ENCODE measurements around the gene CACNA2D3.
"Not testable (repeated sequence)": the region's sequence is repeated elsewhere in the genome, so short reads cannot be mapped to it uniquely, and the experiment has no call there.

Gene CACNA2D3

DNA sequence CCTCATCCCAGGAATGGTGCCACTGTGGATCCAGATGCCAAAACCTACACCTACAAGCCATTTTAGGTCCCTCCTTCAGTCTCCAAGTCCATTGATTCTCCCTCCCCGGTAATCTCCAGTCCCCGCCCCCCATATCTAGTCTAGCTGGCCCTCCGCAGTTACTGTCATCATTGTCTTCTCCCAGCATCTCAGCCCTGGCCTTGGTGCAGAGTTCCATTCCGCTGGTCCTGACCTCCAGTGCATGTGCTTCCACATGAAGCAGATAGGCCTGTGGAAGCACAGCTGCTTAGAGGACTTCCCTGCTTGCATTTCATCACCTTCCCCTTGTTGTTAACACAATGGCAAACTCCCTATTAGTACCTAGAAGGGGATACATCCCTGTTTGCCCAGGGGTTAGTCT lies 473.7 kb downstream of the CACNA2D3 start:
- no peak for DNase-seq

DNA sequence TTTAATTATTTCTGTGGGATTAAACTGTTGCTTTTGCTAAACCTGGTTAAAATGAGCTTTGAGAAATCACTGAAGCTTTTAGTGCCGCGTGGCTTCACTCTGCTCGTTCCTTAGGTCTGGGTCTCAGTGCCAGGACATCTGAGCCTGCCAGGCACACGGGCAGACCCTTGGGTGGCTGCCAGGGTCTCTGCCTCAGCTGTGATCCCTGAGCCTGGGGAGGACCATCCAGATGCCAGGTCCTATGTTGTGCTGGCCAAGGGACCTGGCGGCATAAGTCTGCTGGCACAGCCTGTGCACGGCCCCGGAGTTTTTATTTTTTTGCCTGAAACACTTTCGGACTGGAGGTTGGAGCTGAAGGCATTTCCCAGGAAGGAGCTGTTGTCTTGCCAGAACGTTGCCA lies 477.4 kb downstream of the CACNA2D3 start:
- no peak for DNase-seq

DNA sequence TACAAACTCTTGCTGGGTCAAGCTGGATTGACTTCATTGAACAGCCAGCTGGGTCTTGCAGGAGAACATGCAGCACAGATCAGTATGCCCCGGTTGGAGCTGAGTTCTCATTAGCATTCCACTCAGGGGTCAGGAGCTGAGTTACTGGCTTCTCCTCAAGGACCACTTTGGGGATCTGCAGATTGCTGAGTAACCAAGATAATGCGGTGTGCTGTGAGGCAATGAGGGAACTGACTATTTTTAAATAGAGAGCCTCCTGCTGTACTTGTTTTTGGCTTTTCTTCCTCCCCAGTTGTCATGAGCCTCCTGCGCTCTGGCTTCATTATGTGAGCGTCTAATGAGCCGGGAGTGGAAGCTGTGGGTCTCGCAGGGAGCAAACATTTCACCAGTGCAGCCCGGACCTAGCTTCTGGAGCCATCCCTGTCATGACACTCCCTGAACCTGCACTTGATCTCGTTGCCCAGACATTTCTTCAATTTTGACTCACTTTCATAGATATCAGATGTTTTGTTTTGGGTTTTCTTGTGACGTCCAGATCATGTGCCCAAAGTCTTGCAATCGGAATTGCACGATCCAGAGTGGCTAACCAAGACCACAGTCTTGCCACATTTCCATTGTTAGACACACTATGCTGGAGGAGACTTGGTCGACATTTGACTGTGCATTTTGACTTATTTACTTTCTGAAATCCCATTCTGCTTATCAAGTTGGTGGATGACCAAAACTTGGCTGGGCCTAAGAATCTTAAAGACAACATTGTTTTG lies 478.3 kb downstream of the CACNA2D3 start:
- DNase-seq, result no peak

DNA sequence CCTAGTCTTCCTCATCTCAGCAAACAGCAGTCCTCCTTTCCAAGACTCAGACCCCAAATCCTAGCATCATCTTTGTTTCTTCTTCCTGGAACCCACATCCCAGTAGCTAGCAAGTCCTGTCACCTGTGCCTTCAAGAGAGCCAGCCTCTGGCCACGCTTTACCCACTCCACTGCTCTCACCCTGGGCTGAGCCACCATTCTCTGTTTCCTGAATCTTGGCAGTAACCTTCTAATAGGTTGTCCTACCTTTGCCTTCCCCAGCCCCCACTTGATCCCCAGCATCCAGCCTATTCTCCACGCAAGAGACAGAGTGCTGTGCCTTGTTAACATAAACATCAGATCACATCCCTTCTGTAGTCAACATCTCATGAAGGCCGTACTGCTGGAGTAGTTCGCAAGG lies 482.1 kb downstream of the CACNA2D3 start:
- DNase-seq, result no peak

DNA sequence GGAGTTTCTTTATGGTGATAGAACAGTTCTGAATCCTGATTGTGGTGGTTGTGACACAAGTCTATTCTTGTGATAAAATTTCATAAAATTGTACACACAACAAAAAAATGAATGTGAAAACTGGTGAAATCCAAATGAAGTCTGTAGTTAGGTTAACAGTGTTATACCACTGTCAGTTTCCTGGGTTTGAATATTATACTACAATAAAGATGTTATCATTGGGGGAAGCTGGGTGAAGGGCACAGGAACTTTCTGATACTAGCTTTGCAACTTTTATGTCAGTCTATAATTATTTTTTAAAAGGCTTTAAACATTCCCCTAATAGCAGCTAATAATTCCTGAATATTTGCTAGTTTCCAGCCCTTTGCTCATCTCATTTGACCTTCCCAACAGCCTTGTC lies 485.7 kb downstream of the CACNA2D3 start:
- no peak for DNase-seq

DNA sequence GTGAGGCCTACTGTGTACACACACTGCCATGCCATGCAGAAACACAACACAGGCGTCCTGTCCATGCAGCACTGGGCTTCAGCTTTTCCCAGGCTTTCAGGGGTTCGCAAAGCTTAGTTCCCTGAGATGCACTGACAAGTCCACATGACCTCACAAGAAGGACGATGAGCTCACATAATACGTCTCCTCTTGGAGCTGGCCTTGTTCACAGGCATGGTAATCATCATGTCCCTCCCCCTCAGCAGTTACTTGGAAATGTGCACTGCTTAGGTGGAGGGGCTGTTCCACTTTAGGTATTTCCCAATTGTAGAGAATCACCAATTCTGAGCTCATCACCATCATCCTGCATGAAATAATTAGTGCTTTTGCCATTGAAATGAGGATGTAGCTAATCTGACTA lies 496.7 kb downstream of the CACNA2D3 start:
- DNase-seq, result no peak

DNA sequence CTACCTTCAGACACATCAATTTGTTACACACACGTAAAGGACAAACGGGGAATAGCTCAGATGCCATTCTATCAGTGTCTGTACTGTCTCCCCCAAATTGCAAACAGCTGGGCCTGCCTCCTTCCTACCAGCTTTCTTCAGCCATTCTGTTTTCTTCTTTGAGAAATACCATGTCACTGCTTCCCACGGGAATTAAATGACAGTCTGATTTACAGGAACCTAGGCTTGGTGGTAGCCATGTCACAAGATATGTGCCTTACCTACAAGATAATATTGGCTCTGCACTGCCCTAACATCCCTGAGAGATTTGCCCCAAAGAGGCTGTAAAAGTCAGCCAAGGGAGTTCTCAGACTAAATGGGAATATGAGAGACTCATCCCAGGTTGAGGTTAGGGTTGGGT lies 497.2 kb downstream of the CACNA2D3 start:
- DNase-seq, result no peak

DNA sequence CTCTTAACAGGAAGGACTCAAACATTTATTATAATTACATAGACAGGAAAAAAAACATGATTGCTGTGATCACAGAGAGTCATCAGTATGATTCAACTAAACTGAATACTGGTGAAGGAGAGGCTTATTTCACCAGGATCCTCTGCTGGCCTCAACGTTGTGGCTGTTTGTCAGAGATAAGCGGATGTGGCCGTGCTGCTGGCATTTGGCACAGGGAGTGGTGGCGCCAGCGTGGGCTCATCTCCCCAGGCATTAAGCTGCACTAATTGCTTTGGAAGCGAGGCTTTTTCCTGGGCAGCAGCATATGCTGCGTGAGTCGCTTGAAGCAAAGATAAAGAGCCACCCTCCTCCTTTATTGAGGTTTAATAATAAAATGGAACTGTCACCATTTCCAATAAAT lies 498.8 kb downstream of the CACNA2D3 start:
- no peak for DNase-seq

DNA sequence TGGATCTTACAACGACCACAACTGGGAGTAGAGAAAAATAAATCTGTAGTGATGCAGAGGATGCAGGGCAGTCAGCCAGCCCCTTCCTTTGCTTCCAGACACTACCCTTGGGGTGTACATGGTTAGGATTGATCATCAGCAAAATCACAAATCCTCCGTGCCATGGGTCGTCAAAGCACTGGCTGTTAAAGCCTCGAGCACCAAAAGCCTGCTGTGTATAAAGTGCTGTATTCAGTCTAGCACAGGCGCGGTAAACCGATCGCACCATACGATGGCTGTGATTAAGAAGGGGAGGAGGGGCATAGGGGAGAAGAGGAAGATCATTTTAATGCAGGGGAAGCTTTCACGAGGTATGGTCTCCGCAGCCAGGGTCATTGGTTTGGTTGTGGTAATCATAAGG lies 500.3 kb downstream of the CACNA2D3 start:
- DNase-seq, result no peak

DNA sequence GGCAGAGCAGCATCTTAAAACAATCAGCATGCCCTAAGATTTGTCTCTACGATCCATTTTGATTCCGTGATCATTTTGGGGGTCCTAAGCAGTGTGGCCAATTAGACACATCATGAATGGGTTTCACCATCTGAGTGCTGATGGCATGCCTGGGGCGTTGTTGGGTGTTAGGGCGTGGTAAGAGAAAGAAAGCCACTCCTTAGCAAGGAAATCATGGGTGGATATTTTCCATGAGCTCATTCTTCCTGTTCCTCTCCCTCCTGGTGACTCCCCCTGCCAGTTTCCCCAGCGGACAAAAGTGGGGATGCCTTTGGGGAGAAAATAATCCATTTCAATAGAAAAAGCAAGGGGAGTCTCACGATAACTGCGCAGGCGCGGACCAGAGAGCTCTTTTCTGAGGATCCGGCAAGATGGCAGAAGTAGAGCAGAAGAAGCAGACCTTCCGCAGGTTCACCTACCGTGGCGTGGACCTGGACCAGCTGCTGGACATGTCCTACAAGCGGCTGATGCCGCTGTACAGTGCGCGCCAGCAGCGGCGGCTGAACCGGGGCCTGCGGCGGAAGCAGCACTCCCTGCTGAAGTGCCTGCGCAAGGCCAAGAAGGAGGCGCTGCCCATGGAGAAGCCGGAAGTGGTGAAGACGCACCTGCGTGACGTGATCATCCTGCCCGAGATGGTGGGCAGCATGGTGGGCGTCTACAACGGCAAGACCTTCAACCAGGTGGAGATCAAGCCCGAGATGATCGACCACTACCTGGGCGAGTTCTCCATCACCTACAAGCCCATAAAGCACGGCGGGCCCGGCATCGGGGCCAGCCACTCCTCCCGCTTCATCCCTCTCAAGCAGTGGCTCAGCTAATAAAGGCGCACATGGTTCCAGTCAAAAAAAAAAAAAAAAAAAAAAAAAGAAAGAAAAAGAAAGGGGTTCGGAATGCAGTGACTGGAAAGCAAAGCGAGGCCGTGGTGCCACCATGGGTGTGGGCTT lies 503.7 kb downstream of the CACNA2D3 start:
- no peak for DNase-seq

DNA sequence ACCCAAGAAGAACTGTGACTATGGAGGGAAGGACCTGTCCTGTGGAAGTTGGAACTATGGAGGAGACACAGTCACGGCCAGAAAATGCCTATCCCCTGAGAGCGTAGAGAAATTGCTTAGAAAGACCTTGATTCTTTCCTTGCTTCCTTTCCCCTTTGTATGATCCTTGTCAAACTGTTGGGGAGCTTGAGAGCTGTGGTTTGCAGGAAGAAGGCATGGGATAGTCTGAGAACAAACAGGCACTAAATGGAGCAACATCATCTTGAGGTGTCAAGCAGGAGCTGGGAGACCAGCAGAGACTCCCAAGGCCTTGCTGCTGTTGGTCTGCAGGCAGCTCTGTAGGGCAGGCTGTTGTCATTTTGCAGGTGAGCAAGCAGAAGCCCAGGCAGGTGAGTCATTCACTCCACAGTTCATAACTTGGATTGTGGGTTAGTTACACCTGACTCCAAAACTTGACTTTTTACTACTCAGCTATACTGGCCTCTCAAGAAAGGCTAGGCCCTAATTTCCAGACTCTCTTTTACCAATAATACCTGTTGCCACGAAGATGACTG lies 506.6 kb downstream of the CACNA2D3 start:
- DNase-seq, result no peak

DNA sequence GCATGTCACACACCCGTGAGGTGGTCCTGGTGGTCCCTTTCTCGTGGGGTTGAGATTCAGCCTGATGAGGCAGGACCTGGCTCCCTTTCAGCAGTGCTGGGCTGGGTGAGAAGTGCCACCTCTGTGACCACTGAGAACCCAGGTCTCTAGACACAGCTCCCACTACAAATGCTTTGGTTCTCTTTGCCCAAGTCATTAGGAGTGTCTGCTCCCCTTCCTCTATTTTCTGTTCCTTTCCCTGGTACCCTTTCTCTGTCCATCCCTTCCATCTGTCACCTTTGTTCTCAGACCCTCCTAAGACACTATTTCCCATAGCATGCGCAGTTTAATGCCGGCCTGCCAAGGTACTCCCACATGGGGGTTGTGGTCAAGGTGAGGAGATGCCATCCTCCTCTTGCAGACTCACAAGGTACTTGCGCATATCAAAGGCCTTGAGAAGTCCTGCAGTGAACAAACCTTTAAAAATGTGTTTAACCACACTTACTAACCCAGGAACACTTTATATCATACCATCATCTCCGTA lies 507.8 kb downstream of the CACNA2D3 start:
- DNase-seq, result no peak

DNA sequence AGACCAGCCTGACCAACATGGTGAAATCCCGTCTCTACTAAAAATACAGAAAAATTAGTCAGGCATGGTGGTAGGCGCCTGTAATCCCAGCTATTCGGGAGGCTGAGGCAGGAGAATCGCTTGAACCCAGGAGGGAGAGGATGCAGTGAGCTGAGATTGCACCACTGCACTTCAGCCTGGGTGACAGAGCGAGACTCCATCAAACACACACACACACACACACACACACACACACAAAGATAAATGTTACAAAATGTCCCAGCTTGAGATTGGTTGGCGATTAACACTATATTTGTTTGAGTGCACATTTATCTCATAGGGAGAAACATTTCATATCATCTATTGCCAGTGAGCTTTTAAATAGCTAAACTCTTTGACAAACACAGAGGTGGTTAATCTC lies 508.6 kb downstream of the CACNA2D3 start:
- not testable (repeated sequence) for DNase-seq

DNA sequence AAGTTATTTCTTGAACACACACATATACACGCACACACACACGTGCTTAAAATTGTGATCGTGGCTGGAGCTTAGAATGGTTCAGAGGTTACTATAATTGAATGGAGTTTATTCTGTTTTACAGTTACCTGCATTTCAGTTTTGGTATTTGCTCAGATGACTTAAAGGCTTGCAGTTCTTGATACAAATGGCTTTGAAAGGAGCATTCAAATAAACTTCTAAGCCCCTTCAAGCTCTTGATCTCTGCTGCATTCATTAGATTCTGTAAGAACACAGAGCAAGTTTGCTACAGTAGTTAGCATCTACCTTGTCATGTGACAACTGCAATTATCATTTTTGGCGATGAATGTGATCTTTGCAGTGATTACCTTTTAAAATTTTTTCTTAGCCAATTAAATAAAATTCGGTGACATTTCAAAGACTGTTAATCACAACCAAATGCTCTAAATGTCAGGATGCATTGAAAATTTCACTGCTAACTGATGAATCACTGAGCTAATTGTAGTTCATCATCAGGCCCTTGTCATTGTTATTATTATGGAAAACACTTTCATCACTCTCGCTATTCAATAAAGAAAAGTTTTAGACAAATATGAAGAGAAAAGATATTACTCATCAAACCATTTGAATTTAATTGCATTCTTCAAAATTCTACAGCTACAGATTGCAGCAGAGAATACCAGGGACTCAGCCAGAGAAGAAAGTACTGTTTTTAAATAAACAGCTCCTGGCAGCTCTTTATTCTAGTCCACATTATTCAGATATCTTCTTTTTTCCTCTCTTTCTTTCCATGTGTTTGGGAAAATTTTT lies 509.4 kb downstream of the CACNA2D3 start:
- DNase-seq, result no peak

DNA sequence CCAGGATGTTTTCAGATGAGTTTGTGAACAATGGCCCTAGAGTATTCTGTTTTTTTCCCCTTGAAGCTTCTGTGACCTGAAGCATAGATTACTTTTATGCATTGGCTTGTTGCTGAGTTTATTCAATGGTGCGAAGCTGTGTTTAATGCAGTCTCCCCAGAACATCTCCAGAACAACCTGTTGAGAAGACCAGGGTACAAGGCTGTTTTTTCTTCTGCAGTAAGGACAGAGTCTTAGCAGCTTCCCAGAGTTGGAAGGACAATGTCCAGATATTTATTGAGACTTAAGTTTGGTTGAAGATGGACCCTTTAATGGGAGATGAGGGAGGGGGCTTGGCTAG lies 509.9 kb downstream of the CACNA2D3 start:
- no peak for DNase-seq

DNA sequence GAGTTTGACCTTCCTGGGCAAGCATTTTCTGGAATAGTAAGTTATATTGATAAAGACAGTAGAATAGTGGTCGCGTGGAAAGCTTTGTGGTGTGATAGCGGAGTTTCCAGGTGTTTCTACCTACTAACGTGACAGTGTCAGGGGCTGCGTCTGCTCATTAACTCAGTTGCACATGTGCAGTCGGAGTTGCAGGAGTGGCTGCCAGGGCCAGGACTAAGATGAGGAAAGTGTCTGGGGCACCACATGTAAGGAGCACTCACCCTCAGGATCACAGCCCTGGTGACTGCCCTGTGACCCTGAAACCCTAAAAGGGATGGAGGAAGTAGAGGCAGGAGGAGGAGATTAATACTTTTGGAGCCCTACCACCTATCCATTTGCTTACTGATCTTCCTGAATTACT lies 510.5 kb downstream of the CACNA2D3 start:
- DNase-seq, result no peak

DNA sequence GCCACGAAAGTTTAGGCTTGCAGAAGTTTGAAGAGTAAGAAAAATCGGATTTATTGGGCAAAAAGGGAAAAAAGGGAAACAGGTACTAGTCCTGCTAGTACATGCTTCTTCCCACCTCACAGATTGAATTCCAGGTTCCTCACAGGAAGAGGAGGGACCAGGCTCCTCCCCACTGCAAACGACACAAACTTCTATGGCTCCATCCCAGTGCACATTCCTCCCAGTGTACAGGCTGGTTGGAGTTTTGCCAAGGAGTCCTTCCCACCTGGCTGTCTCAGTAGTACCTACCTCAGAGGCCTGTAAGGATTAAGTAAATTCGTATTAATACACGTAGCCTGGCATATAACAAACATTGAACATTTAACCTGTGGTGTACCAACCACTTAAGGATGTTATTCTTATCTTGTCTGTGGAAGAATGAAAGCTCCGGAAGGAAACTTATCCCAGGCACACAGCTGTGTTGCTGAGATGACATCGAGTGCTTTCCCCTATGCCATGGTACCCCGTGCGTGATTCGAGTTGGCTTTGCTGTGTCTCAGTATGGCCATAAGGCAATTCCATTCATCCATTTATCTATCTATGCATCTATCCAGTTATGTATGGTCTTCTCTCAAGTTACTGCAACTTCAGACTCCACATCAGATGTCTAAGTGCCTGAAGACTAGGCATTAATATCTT lies 511.2 kb downstream of the CACNA2D3 start:
- DNase-seq, result no peak

DNA sequence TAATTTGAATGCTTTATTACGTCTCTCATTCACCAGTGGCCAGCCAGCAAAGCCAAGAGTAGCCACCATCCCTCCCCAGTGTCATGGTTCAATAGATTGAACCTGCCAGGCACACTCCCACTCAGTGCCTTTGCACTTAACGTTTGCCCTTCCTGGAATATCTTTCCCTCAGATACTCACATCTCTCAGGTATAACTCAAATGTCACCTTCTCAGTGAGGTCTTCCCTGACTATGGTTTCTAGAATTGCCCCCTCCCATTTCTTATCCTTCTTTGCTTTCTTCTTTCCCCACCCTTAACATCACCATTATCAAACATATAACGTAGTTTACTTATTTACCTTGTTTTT lies 511.7 kb downstream of the CACNA2D3 start:
- DNase-seq, result no peak

DNA sequence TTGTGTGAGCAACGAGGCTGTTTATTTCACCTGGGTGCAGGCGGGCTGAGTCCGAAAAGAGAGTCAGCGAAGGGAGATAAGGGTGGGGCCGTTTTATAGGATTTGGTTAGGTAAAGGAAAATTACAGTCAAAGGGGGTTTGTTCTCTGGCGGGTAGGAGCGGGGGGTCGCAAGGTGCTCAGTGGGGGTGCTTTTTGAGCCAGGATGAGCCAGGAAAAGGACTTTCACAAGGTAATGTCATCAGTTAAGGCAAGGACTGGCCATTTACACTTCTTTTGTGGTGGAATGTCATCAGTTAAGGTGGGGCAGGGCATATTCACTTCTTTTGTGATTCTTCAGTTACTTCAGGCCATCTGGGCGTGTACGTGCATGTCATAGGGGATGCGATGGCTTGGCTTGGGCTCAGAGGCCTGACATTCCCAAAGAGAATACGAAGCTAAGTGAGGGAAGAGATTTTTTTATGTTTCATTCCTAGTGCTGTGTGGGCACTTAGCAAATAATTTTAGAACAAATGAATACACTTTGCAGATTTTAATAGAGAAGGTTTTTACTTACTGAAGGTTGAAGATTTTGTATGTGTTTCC lies 517.5 kb downstream of the CACNA2D3 start:
- DNase-seq, result not testable (repeated sequence)

DNA sequence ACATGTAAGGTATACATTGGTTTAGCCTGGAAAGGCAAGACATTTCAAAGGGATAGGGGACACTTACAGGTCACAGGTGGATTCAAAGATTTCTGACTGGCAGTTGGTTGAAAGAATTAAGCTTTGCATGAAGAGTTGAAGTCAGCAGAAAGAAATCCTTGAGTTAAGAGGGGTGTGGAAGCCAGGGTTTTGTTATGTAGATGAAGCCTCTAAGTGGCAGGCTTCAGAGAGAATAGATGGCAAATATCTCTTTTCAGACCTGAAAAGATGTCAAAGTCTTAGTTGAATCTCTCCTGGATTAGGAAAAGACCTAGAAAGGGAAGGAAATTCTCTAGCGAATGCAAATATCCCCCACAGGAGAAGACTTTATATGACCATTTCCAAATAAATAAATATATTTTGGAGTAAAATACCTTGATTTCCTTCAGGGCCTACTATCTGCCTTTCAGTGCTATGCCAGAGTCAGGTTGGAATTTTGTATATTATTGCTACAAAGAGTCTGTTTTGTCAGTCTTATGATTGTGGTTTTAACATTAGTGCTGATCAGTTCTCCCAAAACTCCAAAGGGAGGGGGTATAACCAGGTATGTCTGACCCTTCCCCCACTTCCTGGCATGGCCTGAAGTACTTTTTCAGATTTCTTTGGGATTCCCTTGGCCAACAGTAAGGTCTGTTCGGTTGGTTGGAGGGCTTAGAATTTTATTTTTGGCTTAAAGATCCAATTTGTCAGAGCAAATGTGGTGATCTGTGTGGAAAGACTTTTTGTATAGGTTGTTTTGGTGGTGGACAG lies 519.1 kb downstream of the CACNA2D3 start:
- no peak for DNase-seq

DNA sequence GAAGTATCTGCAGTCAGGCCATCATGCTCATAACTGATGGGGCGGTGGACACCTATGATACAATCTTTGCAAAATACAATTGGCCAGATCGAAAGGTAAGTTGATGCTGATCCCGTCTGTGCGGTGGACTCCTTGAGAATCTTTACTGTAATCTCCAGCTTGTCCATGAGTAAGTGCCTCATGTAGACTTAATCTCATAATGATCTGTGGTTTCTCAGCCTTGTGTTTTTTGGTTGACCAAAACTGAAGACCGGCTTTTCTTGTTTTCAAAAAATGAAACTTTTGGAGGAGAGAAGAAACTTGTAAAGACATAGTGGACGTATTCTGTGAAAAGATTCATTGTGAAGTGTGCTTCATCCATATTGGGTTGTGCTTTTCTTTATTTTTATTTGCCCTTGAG lies 519.8 kb downstream of the CACNA2D3 start:
- no peak for DNase-seq
